ENCODE results near the gene MYCN.

DNA sequence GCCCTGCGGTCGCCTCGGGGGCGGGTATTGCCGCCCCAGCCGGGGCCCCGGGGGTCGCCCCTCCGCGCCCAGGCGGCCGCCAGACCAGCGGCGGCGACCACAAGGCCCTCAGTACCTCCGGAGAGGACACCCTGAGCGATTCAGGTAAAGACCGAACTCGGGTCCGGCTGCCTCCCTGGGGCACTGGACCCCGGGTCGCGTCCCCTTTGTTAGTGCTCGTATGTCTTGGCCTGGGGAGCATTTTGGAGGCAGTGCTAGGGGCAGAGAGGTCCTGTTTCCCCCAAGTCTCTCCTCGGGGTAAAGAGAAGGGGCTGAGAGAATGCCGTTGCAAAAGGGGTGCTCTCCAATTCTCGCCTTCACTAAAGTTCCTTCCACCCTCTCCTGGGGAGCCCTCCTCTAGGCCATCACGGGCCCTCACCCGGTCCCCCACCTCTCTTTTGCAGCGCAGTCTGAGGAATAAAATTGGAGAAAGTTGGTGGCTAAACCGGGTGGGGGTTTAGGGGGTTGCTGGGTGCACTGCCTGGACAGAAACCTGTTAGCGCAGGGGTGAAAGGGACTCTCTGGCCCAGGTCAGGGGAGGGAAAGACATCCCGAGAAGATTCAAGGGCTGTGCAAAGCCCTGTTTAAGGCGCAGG, 2.5 kb downstream of the MYCN start:
- TF ChIP-seq, protein P1, sequence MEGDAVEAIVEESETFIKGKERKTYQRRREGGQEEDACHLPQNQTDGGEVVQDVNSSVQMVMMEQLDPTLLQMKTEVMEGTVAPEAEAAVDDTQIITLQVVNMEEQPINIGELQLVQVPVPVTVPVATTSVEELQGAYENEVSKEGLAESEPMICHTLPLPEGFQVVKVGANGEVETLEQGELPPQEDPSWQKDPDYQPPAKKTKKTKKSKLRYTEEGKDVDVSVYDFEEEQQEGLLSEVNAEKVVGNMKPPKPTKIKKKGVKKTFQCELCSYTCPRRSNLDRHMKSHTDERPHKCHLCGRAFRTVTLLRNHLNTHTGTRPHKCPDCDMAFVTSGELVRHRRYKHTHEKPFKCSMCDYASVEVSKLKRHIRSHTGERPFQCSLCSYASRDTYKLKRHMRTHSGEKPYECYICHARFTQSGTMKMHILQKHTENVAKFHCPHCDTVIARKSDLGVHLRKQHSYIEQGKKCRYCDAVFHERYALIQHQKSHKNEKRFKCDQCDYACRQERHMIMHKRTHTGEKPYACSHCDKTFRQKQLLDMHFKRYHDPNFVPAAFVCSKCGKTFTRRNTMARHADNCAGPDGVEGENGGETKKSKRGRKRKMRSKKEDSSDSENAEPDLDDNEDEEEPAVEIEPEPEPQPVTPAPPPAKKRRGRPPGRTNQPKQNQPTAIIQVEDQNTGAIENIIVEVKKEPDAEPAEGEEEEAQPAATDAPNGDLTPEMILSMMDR (conservative IDR thresholded peaks at IDR 0.05; ENCODE audit: low read depth, low read length) = no peak
- TF ChIP-seq EZH2 (IDR thresholded peaks at IDR 0.05; ENCODE audit: low read length, unreplicated experiment) = no peak

Measured in PC-3 (cell line).